TTC549 (cell line): ENCODE measurements around the gene NDFIP2.
"Not testable (repeated sequence)": the region's sequence is repeated elsewhere in the genome, so short reads cannot be mapped to it uniquely, and the experiment has no call there.

Experiments
- FAIRE-seq: peaks from 2 replicates; lab custom pipeline; 2012; peaks lifted over from hg19 to GRCh38; lab: Jason Lieb, UNC

Gene NDFIP2

DNA sequence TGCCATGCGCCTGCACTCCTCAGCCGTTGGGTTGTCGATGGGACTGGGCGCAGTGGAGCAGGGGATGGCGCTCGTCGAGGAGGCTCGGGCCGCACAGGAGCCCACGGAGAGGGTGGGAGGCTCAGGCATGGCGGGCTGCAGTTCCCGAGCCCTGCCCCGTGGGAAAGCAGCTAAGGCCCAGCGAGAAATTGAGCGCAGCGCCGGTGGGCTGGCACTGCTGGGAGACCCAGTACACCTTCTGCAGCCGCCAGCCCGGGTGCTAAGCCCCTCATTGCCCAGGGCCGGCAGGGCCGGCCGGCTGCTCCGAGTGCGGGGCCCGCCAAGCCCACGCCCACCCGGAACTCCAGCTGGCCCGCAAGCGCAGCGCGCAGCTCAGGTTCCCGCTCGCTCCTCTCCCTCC lies 119.2 kb downstream of the NDFIP2 start:
- not testable (repeated sequence) for FAIRE-seq

GRCh38 chr13:79602936-79603335 lies 122.0 kb downstream of the NDFIP2 start:
- FAIRE-seq, result no peak

DNA sequence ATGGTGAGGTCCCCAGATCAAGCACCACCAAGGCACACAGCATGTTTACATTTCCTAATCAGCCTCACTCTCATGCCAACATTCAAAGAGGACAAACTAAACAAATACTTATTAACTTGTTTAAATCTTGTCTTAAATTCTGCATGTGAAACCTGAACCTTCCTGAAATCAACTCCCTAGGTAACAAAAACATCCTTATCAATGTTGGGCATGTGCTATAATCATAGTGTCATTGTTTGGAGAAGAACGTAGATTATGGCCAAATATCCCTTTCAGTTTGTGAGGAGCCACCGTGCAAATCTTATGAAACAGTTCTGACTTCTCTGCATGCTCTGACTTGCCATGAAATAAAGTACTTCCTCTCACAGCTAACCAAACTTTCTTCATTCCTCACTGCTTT lies 123.8 kb downstream of the NDFIP2 start:
- no peak for FAIRE-seq
